DOHH2 (cell line): ENCODE data around the gene ANKS4B.
A peak's percentile ranks its signal among the peaks of the same experiment; 100 is the strongest.

Experiments
- H3F3A ChIP-seq: fragments of 200-600 bp; sonication (generic), shearing (Covaris generic); 2 replicates; pipeline ENCODE4 v1.6.0; 2016; ENCODE audit warnings: antibody characterized with exemption, mild to moderate bottlenecking; ENCODE audit not compliant: control insufficient read depth, insufficient read depth
- H3K27ac ChIP-seq: fragments of 200-600 bp; sonication (generic); 2 replicates; pipeline ENCODE4 v1.5.1; 2014; ENCODE audit warnings: low read depth, mild to moderate bottlenecking, low read length, moderate library complexity
- H3K27me3 ChIP-seq: fragments of 200-600 bp; sonication (generic); 2 replicates; pipeline ENCODE4 v1.6.1; 2014; ENCODE audit warnings: mild to moderate bottlenecking, low read length, mixed read lengths; ENCODE audit not compliant: control insufficient read depth
- H3K36me3 ChIP-seq: fragments of 200-600 bp; sonication (generic); 2 replicates; pipeline ENCODE4 v1.6.1; 2014; ENCODE audit warnings: mild to moderate bottlenecking, low read length, moderate library complexity, mixed read lengths; ENCODE audit not compliant: control insufficient read depth
- H3K4me1 ChIP-seq: fragments of 200-600 bp; sonication (generic); 2 replicates; pipeline ENCODE4 v1.6.1; 2014; ENCODE audit warnings: mild to moderate bottlenecking, low read length, mixed read lengths; ENCODE audit not compliant: control insufficient read depth
- H3K4me2 ChIP-seq: fragments of 200-600 bp; sonication (generic); 2 replicates; pipeline ENCODE4 v1.6.0; 2014; ENCODE audit warnings: mild to moderate bottlenecking, low read length, moderate library complexity
- H3K4me3 ChIP-seq: fragments of 200-600 bp; sonication (generic); 2 replicates; pipeline ENCODE4 v1.5.1; 2014; ENCODE audit warnings: mild to moderate bottlenecking, low read length, mixed read lengths
- H3K79me2 ChIP-seq: fragments of 200-600 bp; sonication (generic); 2 replicates; pipeline ENCODE4 v1.6.1; 2014; ENCODE audit warnings: mild to moderate bottlenecking, low read length, mixed read lengths; ENCODE audit not compliant: control insufficient read depth
- H3K9me2 ChIP-seq: fragments of 200-600 bp; sonication (generic); replicated peaks from 2 replicates; pipeline ENCODE4 v1.6.1; 2014; ENCODE audit warnings: mild to moderate bottlenecking, low read length, mixed read lengths; ENCODE audit not compliant: control insufficient read depth
- H3K9me3 ChIP-seq: fragments of 200-600 bp; sonication (generic); 2 replicates; pipeline ENCODE4 v1.6.1; 2014; ENCODE audit warnings: antibody characterized with exemption, low read length, mixed read lengths; ENCODE audit not compliant: control insufficient read depth, insufficient read depth
- H4K20me1 ChIP-seq: fragments of 200-600 bp; sonication (generic); 2 replicates; pipeline ENCODE4 v1.6.0; 2014; ENCODE audit warnings: low read depth, mild to moderate bottlenecking, antibody characterized with exemption, low read length, moderate library complexity; ENCODE audit not compliant: control insufficient read depth, insufficient read depth
- CTCF ChIP-seq: fragments of 200-600 bp; sonication (generic); IDR thresholded peaks from one replicate; pipeline ENCODE4 v1.5.1; 2014; ENCODE audit warnings: antibody characterized with exemption, mild to moderate bottlenecking, low read depth, low read length; ENCODE audit not compliant: poor library complexity, severe bottlenecking
- EZH2phosphoT487 ChIP-seq: fragments of 200-600 bp; sonication (generic); IDR thresholded peaks from 2 replicates; pipeline ENCODE4 v1.6.1; 2017; ENCODE audit warnings: borderline replicate concordance, mild to moderate bottlenecking, antibody characterized with exemption, low read length, moderate library complexity, mixed read lengths

The ANKS4B gene

GRCh38 chr16:21302898-21303528, 69.5 kb downstream of the ANKS4B start:
- TF ChIP-seq EZH2phosphoT487, result no peak
- no peak for TF ChIP-seq CTCF
- Histone ChIP-seq H3K4me2 (peak overlapping the region; percentile 98), H3K4me3 (peak overlapping the region; percentile 86), H3K36me3 (peaks cover 21% of the 10 kb centered on the region), H3K27me3 (no peaks in the 10 kb centered on the region), H3K9me3 (no peaks in the 10 kb centered on the region), H3F3A (peaks cover 7% of the 10 kb centered on the region; the same call in 1 of the 2 replicates), H3K79me2 (peaks cover 41% of the 10 kb centered on the region), H3K4me1 (peaks cover 28% of the 10 kb centered on the region), H3K27ac (peak overlapping the region; percentile 80), H3K9me2 (no peaks in the 10 kb centered on the region), H4K20me1 (no peaks in the 10 kb centered on the region)
